Lower lobe of right lung (tissue), 2 donors: ENCODE data around the gene SPOCD1. TPM values are rescaled to one million over a fixed set of nuclear protein-coding genes. Genes with fewer than 3 reads are reported as not detected.

ENCODE experiments used
- ATAC-seq, 2 donors: fragments of 200-7000 bp; cut with Tn5 transposase; one replicate each; pipeline ENCODE4 v1.9.1; 2020 to 2022; ENCODE audit warnings: mild to moderate bottlenecking in 2 of 2, moderate library complexity in 2 of 2
- DNase-seq: peaks from one replicate; pipeline ENCODE4 v3.0.0-alpha.2; 2020
- H3K27ac ChIP-seq: fragments of 200-600 bp; one replicate; pipeline ENCODE4 v1.8.0; 2022
- H3K27me3 ChIP-seq: fragments of 200-600 bp; one replicate; pipeline ENCODE4 v1.8.0; 2022; ENCODE audit warnings: low read depth
- H3K36me3 ChIP-seq: fragments of 200-600 bp; one replicate; pipeline ENCODE4 v1.8.0; 2022; ENCODE audit warnings: mild to moderate bottlenecking
- H3K4me1 ChIP-seq: fragments of 200-600 bp; one replicate; pipeline ENCODE4 v1.8.0; 2022
- H3K4me3 ChIP-seq: fragments of 200-600 bp; one replicate; pipeline ENCODE4 v1.8.0; 2022; ENCODE audit warnings: mild to moderate bottlenecking
- H3K9me3 ChIP-seq: fragments of 200-600 bp; one replicate; pipeline ENCODE4 v1.8.0; 2022
- CTCF ChIP-seq: fragments of 200-600 bp; IDR thresholded peaks from one replicate; pipeline ENCODE4 v1.8.0; 2022; ENCODE audit warnings: antibody characterized with exemption, mild to moderate bottlenecking
- intact Hi-C: fragments of 100-400 bp; cut with DNase I; formaldehyde crosslinking; loops from one replicate; pipeline ENCODE4 v1.11.0; 2022
- total RNA-seq: library from RNA; stranded (reverse); fragmentation: NEBNext Ultra II Directional; extraction: Animal tissue kit (Norgen Biotek cat#: 25700); gene quantifications from one replicate; pipeline ENCODE4 v1.2.1, GENCODE V29; 2021
- donor health status: DM: no; HTN: yes; CAD: no; lungs with severe emphysema.

Gene SPOCD1
- total RNA-seq, 1 donor from 2014 or later: 21.6 TPM

GRCh38 chr1:31760471-31761470 lies 55.1 kb downstream of the SPOCD1 start:
- no peak overlapping the region for H3K27ac ChIP-seq
- H3K27me3 ChIP-seq: peaks cover 54% of the 10 kb centered on the region
- H3K4me1 ChIP-seq: peaks cover 29% of the 10 kb centered on the region
- intact Hi-C loops: no loop called here
- peak overlapping the region; percentile 53 for H3K4me3 ChIP-seq
- ATAC-seq (peak; percentile 56 to 58), DNase-seq (peak; percentile 66)
- H3K9me3 ChIP-seq: no peaks in the 10 kb centered on the region
- no peak for TF ChIP-seq CTCF
- H3K36me3 ChIP-seq: no peaks in the 10 kb centered on the region

GRCh38 chr1:31759298-31760023 lies 56.4 kb downstream of the SPOCD1 start:
- DNase-seq (no peak), ATAC-seq (no peak)
- Histone ChIP-seq H3K27me3 (peaks cover 46% of the 10 kb centered on the region), H3K9me3 (no peaks in the 10 kb centered on the region), H3K27ac (no peak overlapping the region), H3K4me1 (peaks cover 26% of the 10 kb centered on the region), H3K4me3 (no peak overlapping the region), H3K36me3 (no peaks in the 10 kb centered on the region)
- intact Hi-C loops: no loop called here
- no peak for TF ChIP-seq CTCF

- no peak overlapping the region for H3K4me3 ChIP-seq
- H3K27me3 ChIP-seq: peaks cover 45% of the 10 kb centered on the region
- no peak for ATAC-seq
- no peak for TF ChIP-seq CTCF
- intact Hi-C loops: no loop called here
- H3K36me3 ChIP-seq: no peaks in the 10 kb centered on the region
- no peaks in the 10 kb centered on the region for H3K9me3 ChIP-seq
- DNase-seq: no peak
- no peak overlapping the region for H3K27ac ChIP-seq
- peaks cover 24% of the 10 kb centered on the region for H3K4me1 ChIP-seq
These were observed 57.0 kb downstream of the SPOCD1 start for GRCh38 chr1:31758823-31759222.

GRCh38 chr1:31757989-31758388 lies 57.8 kb downstream of the SPOCD1 start:
- intact Hi-C loops: no loop called here
- ATAC-seq (no peak), DNase-seq (no peak)
- Histone ChIP-seq H3K36me3 (no peaks in the 10 kb centered on the region), H3K4me1 (peaks cover 18% of the 10 kb centered on the region), H3K4me3 (no peak overlapping the region), H3K27me3 (peaks cover 36% of the 10 kb centered on the region), H3K9me3 (no peaks in the 10 kb centered on the region), H3K27ac (no peak overlapping the region)
- TF ChIP-seq CTCF: no peak

GRCh38 chr1:31757204-31757679 lies 58.6 kb downstream of the SPOCD1 start:
- TF ChIP-seq CTCF: no peak
- DNase-seq (no peak), ATAC-seq (no peak)
- Histone ChIP-seq H3K36me3 (no peaks in the 10 kb centered on the region), H3K9me3 (no peaks in the 10 kb centered on the region), H3K27me3 (peaks cover 29% of the 10 kb centered on the region), H3K27ac (no peak overlapping the region), H3K4me1 (peaks cover 11% of the 10 kb centered on the region), H3K4me3 (no peak overlapping the region)
- intact Hi-C loops: no loop called here
